ENCODE results near the gene NRXN3.
A peak's percentile ranks its signal among the peaks of the same experiment; 100 is the strongest.
"Not testable (repeated sequence)": the region's sequence is repeated elsewhere in the genome, so short reads cannot be mapped to it uniquely, and the experiment has no call there.

Gene NRXN3

DNA sequence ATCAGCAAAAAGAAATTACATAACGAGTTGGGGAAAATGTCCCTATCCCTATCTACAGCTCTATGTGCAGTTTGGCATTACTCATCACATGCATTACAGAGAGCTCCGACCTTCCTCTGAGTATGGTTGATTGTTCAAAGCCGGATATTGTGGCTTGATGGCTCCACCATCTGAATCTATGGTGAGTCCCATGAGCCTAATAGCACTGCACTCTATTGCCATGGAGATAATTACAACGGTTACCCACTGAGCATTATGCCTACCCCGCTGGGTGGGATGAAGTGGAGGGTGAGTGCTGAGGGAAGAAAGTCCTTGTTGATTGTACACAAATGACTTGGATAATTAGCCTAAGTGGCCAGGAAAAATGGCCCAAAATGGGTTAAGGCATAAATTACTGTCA lies 800.5 kb downstream of the NRXN3 start:
- no peak for DNase-seq

DNA sequence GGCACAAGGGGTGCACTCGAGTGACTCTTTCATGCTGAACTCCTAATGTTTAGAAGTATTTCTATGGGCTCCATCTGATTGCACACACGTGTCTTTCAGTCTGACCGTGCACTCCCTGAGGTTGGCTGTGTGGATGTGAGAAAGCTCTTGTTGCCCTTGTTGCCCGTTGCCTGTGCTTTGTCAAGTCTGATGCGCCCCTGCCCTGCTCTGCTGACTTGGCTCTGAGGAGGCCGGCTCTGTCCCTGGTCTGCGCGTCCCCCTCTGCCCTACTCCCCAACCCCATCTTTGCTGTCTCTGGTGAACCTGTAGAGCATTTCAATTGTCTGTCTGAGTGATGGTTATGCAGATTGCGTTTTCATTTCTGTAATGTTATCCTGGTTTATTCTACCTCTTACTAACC lies 802.3 kb downstream of the NRXN3 start:
- no peak for DNase-seq

DNA sequence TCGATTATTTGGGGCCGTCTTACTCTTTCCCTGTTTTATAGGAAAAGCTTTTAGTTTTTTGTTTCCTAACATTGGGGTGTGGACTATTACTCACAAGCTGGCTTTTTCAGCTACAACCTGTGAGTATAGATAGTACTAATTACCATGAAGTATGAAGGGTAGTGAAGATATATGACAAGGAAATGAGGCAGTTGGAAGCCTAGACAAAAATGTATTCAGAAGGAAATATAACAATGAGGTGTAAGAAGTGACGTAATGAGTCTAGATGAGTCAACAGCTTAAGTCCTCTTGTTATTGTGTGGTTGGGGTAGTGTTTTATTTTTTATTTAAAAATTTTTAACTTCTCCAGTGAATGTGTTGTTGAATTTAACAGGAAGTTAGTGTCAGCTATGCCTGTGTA lies 804.5 kb downstream of the NRXN3 start:
- no peak for DNase-seq

DNA sequence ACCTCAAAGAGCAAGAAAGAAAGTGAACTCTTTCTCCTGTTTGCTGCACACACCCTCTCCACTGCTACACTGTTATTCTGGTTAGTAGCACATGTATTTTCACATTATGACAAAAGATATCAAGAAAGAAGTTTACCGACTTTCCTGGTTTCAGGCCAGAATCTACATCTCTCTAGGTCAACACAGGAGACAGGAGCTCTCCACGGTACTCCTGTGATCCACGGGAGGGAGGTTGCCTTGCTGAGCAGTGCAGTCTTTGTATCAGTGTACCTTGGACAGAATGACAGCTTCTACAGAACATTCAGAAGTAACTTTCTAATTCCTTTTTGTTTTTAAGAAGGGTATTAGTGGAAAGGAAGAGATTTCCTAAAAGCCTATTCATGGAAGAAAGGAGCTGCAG lies 805.6 kb downstream of the NRXN3 start:
- DNase-seq, result no peak

DNA sequence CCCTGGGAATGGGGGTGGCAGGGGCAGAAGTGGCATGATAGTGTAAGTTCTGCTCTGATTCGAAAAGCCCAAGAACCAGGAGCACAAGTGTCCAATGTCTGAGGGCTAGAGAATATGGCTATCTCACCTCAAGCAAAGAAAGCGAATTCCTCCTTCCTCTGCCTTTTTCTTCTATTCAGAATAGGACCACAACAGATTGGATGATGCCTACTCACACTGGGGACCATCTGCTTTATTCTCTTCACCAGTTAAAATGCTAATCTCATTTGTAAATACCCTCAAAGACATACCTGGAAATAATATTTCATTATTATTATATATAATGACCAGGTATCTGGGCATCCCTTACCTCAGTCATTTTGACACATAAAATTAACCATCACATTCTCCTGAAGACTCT lies 808.7 kb downstream of the NRXN3 start:
- DNase-seq, result no peak

DNA sequence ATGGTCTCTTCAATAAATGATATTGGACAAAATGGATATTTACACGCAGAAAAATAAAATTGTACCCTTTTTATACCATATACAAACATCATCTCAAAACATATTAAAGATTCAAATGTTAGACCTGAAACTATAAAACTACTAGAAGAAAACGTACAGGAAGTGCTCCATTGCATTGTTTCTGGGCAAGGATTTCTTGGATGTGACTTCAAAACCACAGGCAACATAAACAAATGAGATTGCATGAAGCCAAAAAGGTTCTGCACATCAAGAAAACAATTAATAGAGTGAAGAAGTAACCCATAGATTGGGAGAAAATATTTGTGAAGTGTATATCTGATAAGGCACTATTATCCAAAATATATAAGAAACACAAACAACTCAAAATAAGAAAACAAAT lies 812.4 kb downstream of the NRXN3 start:
- DNase-seq, result no peak

DNA sequence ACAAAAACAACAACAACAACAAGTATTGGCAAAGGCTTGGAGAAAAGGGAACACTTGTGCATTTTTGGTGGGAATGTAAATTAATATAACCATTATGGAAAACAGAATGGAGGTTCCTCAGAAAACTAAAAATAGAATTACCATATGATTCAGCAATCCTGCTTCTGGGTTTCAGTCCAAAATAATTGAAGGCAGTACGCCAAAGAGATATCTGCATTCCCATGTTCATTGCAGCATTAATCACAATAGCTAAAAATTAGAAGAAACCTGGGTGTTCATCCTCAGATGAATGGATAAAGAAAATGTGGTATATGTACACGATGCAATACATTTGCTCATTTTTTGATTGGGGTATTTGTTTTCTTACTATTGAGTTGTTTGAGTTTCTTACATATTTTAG lies 813.0 kb downstream of the NRXN3 start:
- DNase-seq, result no peak

DNA sequence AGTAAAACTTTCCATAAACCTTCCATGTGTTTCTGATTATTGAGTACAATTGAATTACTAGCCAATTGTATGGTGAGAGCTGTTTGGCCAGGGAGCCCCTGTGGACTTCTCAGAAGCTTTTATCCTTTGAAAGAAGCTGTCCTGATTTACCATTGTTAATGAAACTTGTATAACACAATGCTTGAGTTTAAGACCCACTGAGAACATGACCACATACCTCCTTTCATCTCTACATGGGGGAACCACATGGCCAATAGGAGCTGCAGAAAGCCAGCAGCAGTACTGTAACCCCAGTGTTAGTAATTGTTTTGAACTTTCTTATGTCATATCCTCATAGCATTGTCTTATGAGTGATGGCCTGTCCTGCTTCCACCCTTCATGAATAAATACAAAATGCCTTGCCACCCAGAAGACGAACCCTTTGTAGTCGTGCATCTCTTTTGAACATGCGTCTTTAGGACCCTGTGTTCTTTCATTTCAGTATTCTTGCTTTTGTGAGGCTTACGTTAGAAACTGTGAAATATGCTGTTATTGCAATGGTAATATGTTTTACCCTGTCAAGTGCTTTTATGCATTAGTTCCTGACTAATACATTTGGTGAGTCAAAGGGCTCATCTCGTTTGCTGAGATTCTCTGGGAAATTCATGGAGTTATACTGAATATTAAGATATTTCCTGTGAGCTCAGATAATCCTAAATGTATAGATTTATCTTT lies 815.7 kb downstream of the NRXN3 start:
- DNase-seq, result no peak

DNA sequence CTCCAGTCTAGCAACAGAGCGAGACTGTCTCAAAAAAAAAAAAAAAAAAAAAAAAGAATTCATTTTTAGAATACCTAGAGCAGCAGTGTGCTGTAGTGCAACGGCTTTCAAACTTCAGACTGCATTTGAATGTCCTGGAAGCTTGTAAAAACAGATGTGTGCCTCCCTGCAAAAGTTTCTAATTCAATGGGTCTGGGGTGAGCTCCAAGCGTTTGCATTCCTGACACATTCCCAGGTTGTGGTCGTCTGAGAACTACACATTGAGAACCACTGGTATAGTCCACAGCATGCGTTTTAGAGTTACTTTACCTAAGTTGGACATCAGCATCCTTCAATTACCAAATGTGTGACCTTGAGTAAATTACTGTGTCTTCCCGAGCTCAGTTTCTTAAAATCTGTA lies 816.8 kb downstream of the NRXN3 start:
- no peak for DNase-seq

DNA sequence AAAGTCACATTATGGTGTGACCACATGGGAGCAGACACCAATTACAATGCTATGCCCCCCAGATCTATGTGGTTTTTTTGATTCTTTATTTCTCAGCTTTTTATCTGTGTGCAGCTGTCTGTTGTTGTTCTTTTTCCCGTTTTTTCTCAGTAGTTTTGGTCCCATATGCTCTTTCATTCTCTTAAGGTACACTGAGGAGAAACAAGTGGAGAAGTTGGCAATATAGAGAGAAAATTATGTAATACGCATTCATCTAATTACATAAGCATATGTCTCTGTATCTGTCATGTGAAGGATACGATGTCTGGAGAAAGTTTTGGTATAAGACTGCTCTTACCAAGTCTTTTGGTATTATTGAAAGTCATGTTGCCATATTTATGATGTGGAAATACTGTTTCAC lies 819.0 kb downstream of the NRXN3 start:
- no peak for DNase-seq

DNA sequence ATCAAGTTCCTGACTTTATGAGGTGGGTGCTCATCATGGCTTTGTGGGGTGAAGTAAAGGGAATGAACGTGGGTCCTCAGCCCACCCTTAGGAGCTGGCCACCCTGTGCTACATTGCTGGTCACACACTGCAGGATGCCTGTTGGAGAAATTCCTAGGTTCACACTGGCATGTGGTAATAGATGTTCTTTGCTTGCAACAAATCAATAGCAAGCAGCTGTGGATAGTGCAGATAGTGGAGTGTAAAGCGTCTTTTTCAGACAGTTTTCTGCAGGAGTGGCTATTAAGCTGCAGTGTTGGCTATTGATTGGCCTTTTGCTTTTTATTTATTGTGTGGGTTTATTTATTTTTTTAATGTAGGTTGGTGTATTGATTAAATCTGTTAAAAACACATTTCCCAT lies 822.7 kb downstream of the NRXN3 start:
- no peak for DNase-seq

DNA sequence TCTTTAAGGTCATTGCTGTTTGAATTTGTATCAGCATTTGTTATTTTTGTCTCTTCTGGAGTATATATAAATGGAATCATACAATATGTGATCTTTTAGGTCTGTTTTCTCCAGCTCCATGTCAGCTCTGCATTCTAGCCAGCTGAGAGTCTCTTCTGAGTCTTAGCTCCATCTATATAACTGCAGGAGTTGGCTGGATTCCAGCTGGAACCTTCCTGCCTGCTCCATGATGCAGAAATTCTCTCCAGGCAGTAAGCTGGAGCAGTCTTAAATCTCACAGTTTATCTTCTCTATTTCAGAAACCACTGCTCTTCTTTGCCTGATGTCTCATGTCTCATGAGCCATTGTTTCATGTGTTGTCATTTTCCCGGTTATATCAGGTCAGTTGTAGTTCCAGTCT lies 827.6 kb downstream of the NRXN3 start:
- no peak for DNase-seq

DNA sequence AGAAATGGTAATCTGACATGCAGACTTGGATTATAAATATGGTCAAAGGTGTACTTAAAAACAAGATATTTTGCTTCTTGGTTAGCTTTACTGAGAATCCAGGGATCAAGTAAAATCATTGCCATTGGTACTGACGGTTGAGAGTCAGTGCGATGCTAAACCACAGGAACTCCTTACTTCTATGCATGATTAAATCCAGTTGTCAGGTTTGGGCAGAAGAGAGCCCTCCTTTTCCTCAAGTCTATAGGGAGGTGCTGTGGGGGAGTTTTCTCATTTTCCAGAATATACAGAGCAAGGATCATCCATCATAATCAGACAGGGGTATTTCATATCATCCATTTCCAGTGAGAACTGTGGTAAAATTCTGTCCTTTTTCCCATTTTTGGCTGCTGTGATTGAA lies 839.1 kb downstream of the NRXN3 start:
- DNase-seq, result no peak

DNA sequence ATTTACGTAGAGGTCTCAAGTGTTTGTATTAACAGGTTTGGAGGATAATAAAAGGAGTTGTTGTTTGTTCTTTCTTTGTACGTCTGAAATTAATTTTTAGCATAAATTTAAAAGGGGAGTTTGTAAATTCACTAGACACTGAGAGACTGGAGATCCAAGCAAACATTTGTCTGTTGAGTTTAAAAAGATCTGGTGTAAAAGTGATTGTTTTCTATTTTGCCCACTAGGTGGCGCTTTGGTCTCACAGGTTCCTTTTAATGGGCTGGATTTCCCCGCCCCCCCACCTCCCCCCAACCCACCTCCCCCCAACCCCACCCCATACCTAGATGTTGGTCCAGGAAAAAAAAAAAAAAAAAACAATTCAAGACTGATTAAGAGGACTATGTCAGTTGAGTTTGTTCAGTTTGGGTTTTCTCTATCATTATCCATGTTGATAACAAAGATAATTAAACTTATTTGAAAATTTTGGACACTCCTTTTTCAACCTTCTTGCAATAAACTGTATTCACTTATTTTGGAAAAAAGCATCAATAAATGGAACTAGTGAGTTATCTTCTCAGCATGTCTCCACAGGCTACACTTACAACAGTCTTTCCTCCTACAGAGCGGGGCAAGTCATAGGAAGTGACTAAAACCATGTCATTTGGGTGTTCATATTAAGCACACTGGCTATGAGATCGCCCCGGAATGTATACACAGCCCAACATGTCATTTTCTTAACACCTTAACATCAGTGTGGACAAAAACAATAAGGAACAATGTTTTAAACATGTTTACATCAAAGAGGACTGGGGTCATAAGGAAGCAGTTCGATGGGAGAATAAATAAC lies 841.1 kb downstream of the NRXN3 start:
- DNase-seq, result peak; percentile 4

DNA sequence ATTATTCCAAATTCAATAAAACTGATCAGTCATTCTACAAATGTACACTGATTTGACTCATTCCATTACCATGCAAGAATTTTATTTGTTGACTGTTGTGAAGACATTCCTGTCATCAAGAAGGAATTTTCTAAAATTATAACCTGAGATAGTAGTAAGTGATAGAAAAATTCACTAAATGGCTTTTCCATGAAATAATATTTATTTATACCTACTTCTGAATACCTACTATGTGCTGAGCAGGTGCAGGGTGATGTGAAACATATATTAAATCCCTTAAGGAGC lies 841.7 kb downstream of the NRXN3 start:
- DNase-seq, result no peak

DNA sequence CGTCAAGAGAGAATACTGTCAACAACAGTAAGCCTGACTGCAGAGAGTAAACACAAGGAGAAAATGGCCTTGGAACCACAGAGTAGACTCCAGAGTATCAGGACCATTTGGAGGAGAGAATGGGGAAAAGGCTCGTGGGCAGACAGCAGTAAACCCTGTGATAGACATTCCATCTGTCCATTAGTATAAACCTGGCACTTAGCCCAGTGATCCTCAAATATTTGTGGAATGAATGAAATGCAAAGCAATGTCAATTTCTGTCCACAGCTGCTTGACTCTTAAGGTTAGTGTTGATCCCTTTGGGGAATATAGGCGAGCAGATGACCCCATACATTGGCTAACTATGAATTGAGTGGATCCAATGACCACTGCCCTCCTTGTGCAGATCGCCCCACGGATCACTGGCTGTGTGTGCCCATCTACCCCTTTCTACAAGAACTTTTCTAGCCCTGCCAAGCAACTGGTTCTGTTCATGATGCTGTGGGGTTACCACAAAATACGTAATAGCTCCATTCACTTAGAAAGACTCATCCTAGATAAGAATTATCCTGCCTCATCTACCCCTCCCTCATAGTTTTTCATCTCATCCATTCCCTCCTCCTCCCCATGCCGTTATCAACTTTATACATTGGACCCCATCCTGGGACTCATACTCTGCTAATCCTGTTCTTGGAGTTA lies 846.8 kb downstream of the NRXN3 start:
- DNase-seq, result no peak

DNA sequence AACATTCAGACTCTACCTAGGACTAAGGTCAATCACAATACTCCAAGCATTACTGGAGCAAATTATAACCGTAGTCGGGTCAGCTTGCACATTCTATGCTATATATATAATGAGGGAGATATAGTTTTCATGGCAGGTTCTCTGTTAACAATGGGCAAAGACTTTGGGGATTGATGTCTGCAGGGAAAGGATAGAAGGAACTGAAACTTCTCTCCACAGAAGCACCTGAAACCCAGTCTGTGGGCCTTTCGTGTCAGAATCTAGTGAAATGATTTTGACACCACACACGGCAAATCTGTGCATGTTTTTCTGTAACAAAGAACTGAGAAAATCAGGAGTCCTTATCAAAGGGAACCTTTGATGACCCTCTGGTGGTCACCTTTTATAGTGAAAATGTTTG lies 847.4 kb downstream of the NRXN3 start:
- no peak for DNase-seq

DNA sequence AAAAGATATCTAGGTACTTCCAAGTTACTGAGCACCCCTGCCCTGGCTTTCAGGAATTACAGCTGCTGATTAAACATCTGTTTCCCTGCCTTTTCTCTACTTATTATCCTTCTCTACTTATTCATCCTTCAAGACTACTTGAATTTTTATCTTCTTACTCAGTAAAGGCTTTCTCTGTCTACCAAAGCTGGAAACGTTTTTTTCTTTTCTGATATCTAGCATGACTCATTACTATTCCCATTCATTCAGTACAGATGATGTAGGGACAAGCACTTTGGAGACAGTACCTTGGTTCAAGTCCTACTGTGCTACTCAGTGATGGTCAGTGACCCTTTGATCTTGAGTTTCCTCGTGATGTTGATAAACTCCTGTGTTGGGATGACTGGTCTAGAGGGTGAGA lies 848.7 kb downstream of the NRXN3 start:
- DNase-seq, result no peak

DNA sequence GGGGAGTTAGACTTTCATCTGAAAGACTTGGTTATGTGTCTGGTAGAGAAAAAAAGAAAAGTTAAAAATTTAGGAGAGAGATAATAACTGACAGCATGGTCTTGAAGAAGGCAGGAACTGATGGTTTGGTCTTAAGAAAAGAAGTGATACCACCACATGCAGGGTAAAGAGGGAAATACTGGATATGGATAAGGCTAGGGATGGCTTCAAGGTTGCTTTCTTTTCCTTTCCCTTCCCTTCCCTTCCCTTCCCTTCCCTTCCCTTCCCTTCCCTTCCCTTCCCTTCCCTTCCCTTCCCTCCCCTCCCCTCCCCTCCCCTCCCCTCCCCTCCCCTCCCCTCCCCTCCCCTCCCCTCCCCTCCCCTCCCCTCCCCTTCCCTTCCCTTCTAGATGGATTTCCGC lies 849.7 kb downstream of the NRXN3 start:
- DNase-seq, result not testable (repeated sequence)

DNA sequence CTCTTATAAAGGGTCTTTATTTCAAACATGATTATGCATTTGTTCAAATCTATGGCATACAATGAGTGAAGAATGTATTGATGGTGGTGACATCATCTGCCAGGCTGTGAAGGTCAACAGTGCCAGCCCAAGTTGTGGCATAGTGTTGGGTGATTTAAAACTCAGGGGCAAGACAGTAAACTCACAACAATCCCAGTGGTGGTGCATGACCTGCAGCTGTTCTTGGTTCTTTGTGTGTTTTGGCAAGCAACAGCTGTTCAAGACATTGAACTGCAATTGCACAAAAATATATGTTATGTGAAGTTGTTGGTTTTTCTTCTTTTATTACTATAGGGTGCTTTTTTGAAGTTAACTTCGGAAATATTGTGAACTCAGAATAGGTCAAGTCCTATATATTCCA lies 851.6 kb downstream of the NRXN3 start:
- DNase-seq, result no peak

DNA sequence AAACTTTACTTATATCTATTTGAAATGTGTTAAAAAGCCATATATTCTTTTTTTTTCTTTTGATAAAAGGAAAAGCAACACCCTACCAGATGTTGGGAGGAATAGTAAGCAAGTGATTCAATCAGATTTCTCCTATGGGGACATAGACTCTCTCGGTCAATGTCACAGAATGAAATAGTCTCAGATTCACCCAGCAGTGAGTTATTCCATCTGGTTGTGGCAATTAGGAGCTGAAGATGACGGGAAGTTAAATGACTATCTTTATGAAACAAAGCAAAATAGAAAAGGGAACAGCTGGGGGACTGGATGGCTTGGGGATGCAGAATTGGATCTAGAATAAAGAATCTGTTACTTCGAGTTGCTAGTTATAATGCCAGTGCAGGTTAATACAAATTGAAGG lies 857.0 kb downstream of the NRXN3 start:
- no peak for DNase-seq

DNA sequence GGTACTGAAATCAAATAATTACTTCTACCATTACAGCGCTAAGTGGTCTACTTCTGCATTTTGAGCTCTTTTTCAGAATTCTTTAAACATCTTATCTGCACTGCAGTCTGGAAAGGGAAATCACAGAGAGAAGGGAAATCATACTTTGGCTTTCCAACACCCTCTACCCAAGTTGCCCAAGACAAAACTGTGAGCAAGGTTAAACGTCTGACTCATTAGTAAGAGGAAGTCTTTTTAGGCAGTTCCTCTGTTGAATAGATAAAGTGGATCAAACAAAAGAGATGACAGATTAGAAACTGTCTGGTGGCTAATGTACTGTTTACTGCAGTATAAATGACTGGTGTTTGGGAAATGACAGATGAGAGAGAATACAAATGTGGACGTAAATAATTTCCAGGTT lies 858.1 kb downstream of the NRXN3 start:
- no peak for DNase-seq

DNA sequence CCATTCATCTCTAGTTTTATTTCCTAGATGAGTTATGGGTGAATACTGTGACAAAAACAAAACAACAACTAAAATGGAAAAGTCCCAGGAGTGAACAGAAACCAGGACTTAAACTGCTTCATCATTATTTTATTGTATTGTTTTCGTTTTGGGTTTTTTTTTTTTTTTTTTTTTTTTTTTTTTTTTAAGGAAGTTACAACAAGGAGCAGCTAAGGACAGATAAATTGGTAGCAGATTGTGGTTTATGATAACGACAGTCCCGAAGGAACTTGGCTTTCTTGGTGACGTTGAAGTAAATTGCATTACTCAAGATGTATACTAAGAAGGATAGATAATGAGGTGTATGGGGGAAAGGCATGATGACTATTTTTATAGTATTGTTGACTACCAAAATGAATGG lies 866.3 kb downstream of the NRXN3 start:
- no peak for DNase-seq

DNA sequence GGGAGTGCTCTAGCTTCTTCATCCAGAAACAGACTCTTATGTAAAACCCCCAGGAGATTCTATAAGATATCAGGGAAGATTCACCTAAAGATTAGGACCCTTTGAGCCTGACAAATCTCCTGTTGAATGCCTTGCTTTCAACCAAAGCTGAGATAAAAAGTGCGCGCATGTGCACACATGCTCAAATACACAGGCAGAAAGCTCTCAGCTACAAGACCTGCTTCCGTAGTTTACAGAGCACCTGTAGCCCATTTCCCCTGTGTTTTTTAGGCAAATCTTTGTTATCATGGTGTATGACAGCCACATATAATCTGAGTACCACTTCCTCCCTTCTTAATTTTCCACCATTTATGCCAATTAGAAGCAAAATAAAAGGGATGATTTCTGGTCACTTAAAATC lies 866.9 kb downstream of the NRXN3 start:
- DNase-seq, result no peak

Data from CD4-positive, alpha-beta T cell treated with Interleukin-10 for 1 hour (primary cell).